Adrenal gland (tissue), 12 donors: Measurements from ENCODE around the gene REG3G. TPM values are rescaled to one million over a fixed set of nuclear protein-coding genes. Genes with fewer than 3 reads are reported as not detected.

Source experiments
- DNase-seq, 7 donors: peaks; one replicate each; pipeline ENCODE4 v3.0.0-alpha.2; 2019 to 2020
- H3K27ac ChIP-seq, 5 donors: fragments of 200-600 bp; sonication (generic) in 4 of 5; 1 replicate in 3 of 5; 2 replicates in 2 of 5; pipeline versions ENCODE4 v1.5.1 to v1.8.0; 2016 to 2020; ENCODE audit warnings: mild to moderate bottlenecking in 1 of 5
- H3K27me3 ChIP-seq: fragments of 200-600 bp; 2 replicates; pipeline ENCODE4 v1.8.0; 2021
- H3K36me3 ChIP-seq, 2 donors: fragments of 200-600 bp; replicated peaks in 1 of 2; 1 replicate in 1 of 2; 2 replicates in 1 of 2; pipeline versions ENCODE4 v1.5.1 to v1.8.0; 2018 to 2022
- H3K4me1 ChIP-seq, 2 donors: fragments of 200-600 bp; replicated peaks in 1 of 2; 1 replicate in 1 of 2; 2 replicates in 1 of 2; pipeline versions ENCODE4 v1.5.1 to v1.8.0; 2018 to 2021
- H3K4me3 ChIP-seq, 4 donors: fragments of 200-600 bp; sonication (generic) in 3 of 4; one replicate each; pipeline ENCODE4 v1.5.1; 2016 to 2018
- H3K9me3 ChIP-seq, 3 donors: fragments of 200-600 bp; sonication (generic) in 1 of 3; replicated peaks in 1 of 3; 1 replicate in 2 of 3; 2 replicates in 1 of 3; pipeline versions ENCODE4 v1.5.1 to v1.8.0; 2016 to 2021
- POLR2A ChIP-seq, 2 donors: fragments of 450-650 bp; IDR thresholded peaks; one replicate each; pipeline ENCODE4 v1.6.1; 2017; ENCODE audit warnings: antibody characterized with exemption in 2 of 2, mild to moderate bottlenecking in 2 of 2, moderate library complexity in 1 of 2
- WGBS, 4 donors: extraction: QIAGEN DNeasy Blood & Tissue Kit in 2 of 4; methylation state at CpG; one replicate each; pipeline versions ENCODE4 v1.1.5 to v1.1.7; 2013 to 2017; 5-methylcytosine and 5-hydroxymethylcytosine counted together
- intact Hi-C, 2 donors: fragments of 100-400 bp; cut with DNase I; formaldehyde crosslinking; loops; one replicate each; pipeline versions ENCODE4 v1.14.1 to v1.15.0; 2022 to 2023
- polyA plus RNA-seq, 3 donors: library from polyadenylated mRNA; stranded (reverse); fragments of 200-250 nt in 2 of 3; fragments of 350-450 nt in 1 of 3; fragmentation: Illumina TruSeq in 1 of 3; extraction: RNeasy Lipid Tissue Mini Kit (QIAGEN cat#74804) in 1 of 3; gene quantifications; one replicate each; pipeline ENCODE4 v1.2.3, GENCODE V29; 2013 to 2014
- total RNA-seq, 9 donors: library from RNA; depleted of rRNA in 4 of 9; stranded (reverse); fragments of >200 nt in 4 of 9; fragments of 120-200 nt in 1 of 9; fragmentation: NEBNext Ultra II Directional in 1 of 9; extraction: Animal tissue kit (Norgen Biotek cat#: 25700) in 1 of 9; gene quantifications; one replicate each; pipeline versions ENCODE4 v1.1.0 to v1.2.4, GENCODE V29; 2013 to 2023
- TF ChIP-seq, protein P1 (sequence below), 6 experiments: fragments of 450-650 bp in 4 of 6; fragments of 200-600 bp in 2 of 6; sonication (generic) in 1 of 6; IDR thresholded peaks; 1 replicate in 5 of 6; 2 replicates in 1 of 6; pipeline versions ENCODE4 v1.5.1 to v1.8.0; 2016 to 2021; ENCODE audit warnings: antibody characterized with exemption in 6 of 6, mild to moderate bottlenecking in 2 of 6, moderate library complexity in 1 of 6
- donor health status: healthy with polysubstance abuse.
- donor health status: Bipolar disorder and iron deficiency.
- donor health status: DM: yes; HTN: yes; CAD: no.
- donor health status: DM: no; HTN: no; CAD: no.
- donor health status: DM: no; HTN: no; CAD: no.
- donor health status: DM: yes; HTN: yes; CAD: no.

Gene REG3G
- total and polyA plus RNA-seq, 12 donors: 1.5 to 150 (median 10.1) TPM; not detected in 1

DNA sequence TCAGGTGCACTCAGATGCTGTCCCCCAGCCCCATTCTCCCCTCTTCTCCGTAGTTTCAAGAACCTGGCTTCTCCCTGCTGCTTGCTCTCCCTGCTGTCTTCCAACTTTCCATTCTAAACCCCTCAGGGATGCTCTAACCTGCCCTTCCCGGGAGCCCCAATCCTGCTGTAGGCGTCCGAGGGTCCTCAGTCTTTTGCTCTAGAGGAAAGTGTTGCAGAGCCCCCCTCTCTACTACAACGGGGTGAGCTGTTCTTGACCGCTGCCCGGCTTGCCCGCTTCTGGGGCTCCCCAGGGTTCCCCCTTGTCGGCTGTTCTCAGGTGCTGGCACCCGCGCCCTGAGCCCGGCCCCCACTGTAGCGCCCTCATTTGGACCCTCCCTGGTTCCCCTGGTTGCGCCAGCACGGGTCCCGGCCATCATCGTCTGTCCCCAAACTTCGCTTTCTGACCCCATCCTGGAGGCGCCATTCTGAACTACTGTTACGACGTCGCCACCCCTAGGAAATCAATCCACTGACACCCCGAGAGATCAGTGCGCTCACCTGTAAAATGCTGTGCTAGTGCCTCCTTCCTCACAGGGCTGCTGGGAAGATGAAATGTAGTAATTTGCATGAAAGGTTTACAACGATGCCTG, 31.9 kb upstream of the REG3G start:
- WGBS, 4 donors: 23 to 30% (median 25%) methylated on average over 24 to 25 of the region's 25 CpGs
- Histone ChIP-seq H3K27me3 (peaks cover 15% of the 10 kb centered on the region), H3K4me3 (no peak overlapping the region), H3K9me3 (no peaks in the 10 kb centered on the region), H3K27ac (no peak overlapping the region), H3K4me1 (peaks cover 0 to 8% of the 10 kb centered on the region in 2 donors), H3K36me3 (no peaks in the 10 kb centered on the region)
- TF ChIP-seq, protein P1, sequence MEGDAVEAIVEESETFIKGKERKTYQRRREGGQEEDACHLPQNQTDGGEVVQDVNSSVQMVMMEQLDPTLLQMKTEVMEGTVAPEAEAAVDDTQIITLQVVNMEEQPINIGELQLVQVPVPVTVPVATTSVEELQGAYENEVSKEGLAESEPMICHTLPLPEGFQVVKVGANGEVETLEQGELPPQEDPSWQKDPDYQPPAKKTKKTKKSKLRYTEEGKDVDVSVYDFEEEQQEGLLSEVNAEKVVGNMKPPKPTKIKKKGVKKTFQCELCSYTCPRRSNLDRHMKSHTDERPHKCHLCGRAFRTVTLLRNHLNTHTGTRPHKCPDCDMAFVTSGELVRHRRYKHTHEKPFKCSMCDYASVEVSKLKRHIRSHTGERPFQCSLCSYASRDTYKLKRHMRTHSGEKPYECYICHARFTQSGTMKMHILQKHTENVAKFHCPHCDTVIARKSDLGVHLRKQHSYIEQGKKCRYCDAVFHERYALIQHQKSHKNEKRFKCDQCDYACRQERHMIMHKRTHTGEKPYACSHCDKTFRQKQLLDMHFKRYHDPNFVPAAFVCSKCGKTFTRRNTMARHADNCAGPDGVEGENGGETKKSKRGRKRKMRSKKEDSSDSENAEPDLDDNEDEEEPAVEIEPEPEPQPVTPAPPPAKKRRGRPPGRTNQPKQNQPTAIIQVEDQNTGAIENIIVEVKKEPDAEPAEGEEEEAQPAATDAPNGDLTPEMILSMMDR (IDR thresholded peaks at IDR 0.05): no peak
- no peak for TF ChIP-seq POLR2A (IDR thresholded peaks at IDR 0.05)
- DNase-seq: no peak
- intact Hi-C loops: no loop called here

DNA sequence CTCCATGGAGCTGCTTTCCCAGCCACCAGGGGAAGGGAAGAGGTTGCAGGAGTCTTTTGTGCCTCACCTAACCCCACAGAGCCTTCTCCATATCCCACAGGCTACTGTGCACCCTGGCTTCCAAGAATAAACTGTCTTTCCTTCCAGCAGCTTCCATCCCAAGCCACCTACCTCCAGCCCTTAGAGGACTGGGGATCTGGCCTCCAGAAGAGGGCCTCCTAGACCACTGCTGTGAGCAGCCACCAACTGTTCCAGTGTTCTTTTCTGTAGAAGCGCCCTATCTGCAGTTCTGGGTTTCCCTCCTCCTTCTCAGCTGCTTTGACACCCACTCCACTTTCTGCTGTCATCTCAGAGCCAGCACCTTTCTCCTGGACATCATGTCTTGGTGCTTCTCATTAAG, 30.7 kb upstream of the REG3G start:
- peaks cover under 1 to 8% of the 10 kb centered on the region in 2 donors for H3K4me1 ChIP-seq
- no peak overlapping the region for H3K27ac ChIP-seq
- WGBS, 4 donors: 61 to 84% (median 78%) methylated on average over 1 of the region's 1 CpG
- TF ChIP-seq, protein P1 (IDR thresholded peaks at IDR 0.05): no peak
- no peak for TF ChIP-seq POLR2A (IDR thresholded peaks at IDR 0.05)
- intact Hi-C loops: no loop called here
- DNase-seq: no peak
- peaks cover 15% of the 10 kb centered on the region for H3K27me3 ChIP-seq
- no peaks in the 10 kb centered on the region for H3K36me3 ChIP-seq
- no peak overlapping the region for H3K4me3 ChIP-seq
- H3K9me3 ChIP-seq: no peaks in the 10 kb centered on the region

DNA sequence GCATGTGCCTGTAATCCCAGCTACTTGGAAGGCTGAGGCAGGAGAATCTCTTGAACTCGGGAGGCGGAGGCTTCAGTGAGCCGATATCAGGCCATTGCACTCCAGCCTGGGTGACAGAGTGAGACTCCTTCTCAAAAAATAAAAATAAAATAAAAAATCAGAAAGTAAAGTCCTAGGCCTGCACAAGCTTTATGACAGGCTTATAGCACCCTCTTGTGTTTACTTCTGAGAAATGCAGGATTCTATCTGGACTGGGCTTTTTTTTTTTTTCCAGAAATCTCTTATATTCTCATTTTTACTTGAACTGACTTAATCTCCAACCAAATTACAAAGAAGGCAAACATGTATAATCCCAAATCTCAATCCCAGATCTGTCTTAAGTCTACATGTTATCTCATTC, 26.1 kb upstream of the REG3G start:
- Histone ChIP-seq H3K4me1 (peaks cover 0 to 4% of the 10 kb centered on the region in 2 donors), H3K9me3 (no peaks in the 10 kb centered on the region), H3K27me3 (no peaks in the 10 kb centered on the region), H3K4me3 (no peak overlapping the region), H3K36me3 (no peaks in the 10 kb centered on the region), H3K27ac (no peak overlapping the region)
- 30 to 48% (median 42%) methylated on average over 3 of the region's 3 CpGs for WGBS, 4 donors
- no peak for TF ChIP-seq POLR2A (IDR thresholded peaks at IDR 0.05)
- TF ChIP-seq, protein P1 (IDR thresholded peaks at IDR 0.05): peak; percentile 14 to 58 (median 41)
- DNase-seq: no peak
- intact Hi-C loops: no loop called here

DNA sequence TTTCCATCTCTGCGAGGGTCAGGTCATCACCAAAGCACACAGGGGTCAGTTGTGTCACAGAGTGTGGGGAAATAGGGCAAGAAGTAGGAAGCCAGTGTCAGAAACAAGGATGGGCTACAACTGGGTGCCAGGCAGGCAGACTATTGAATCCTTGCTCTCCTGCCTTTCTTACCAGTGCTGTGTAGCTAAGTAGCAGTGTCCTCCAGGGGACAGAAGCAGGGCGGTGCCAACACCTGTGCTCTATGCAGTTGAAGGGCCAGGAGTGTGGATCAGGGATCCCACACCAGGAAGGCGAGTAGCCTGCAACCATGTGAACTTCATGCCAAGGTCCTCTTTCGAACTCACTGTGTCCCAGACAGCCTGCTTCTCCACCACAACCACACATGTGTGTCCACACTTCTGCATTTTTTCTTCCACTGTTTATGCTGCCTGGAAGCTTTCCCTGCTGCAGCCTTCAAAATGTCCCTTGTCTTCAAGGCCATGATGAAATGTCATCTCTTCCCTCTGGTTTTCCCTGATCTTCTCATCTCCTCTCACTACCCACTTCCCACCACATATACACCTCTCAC, 25.4 kb upstream of the REG3G start:
- TF ChIP-seq POLR2A (IDR thresholded peaks at IDR 0.05): no peak
- TF ChIP-seq, protein P1 (IDR thresholded peaks at IDR 0.05): no peak
- Histone ChIP-seq H3K9me3 (no peaks in the 10 kb centered on the region), H3K4me1 (peaks cover 0 to 4% of the 10 kb centered on the region in 2 donors), H3K4me3 (no peak overlapping the region), H3K27ac (no peak overlapping the region), H3K36me3 (no peaks in the 10 kb centered on the region), H3K27me3 (no peaks in the 10 kb centered on the region)
- intact Hi-C loops: no loop called here
- 48 to 73% (median 56%) methylated on average over 4 of the region's 4 CpGs for WGBS, 4 donors
- DNase-seq: no peak
